SJCRH30 (cell line): ENCODE measurements around the gene CALU. TPM values are rescaled to one million over a fixed set of nuclear protein-coding genes. Genes with fewer than 3 reads are reported as not detected.

ENCODE experiments used
- DNase-seq, 2 experiments: peaks; one replicate each; pipeline ENCODE4 v3.0.0-alpha.2; 2015 to 2020
- H3K27ac ChIP-seq: fragments of 250-450 bp; sonication (Bioruptor Pico); 2 replicates; pipeline ENCODE4 v1.5.1; 2020; ENCODE audit warnings: mild to moderate bottlenecking, moderate library complexity
- H3K27me3 ChIP-seq: fragments of 250-450 bp; sonication (Bioruptor Pico); 2 replicates; pipeline ENCODE4 v1.5.1; 2020; ENCODE audit warnings: mild to moderate bottlenecking, moderate library complexity
- H3K36me3 ChIP-seq: fragments of 250-450 bp; sonication (Bioruptor Pico); 2 replicates; pipeline ENCODE4 v1.5.1; 2020; ENCODE audit warnings: mild to moderate bottlenecking, moderate library complexity
- H3K4me1 ChIP-seq: fragments of 250-450 bp; sonication (Bioruptor Pico); 2 replicates; pipeline ENCODE4 v1.5.1; 2020; ENCODE audit warnings: mild to moderate bottlenecking, moderate library complexity
- H3K4me3 ChIP-seq: fragments of 250-450 bp; sonication (Bioruptor Pico); 2 replicates; pipeline ENCODE4 v1.5.1; 2020; ENCODE audit warnings: mild to moderate bottlenecking, moderate library complexity
- H3K9me3 ChIP-seq: fragments of 250-450 bp; sonication (Bioruptor Pico); replicated peaks from 2 replicates; pipeline ENCODE4 v1.5.1; 2020; ENCODE audit warnings: mild to moderate bottlenecking, moderate library complexity
- total RNA-seq: library from RNA; depleted of rRNA; stranded (reverse); fragments of >200 nt; shearing (Covaris generic); gene quantifications from 2 replicates; pipeline ENCODE4 v1.2.3, GENCODE V29; 2014

Gene CALU
- total RNA-seq, 1 experiment from 2014 or later = 291 TPM

- Histone ChIP-seq H3K4me1 (no peaks in the 10 kb centered on the region), H3K9me3 (no peaks in the 10 kb centered on the region), H3K4me3 (no peak overlapping the region), H3K27me3 (no peaks in the 10 kb centered on the region), H3K36me3 (peaks cover 50% of the 10 kb centered on the region), H3K27ac (no peak overlapping the region)
- no peak for DNase-seq
These were observed 8.3 kb downstream of the CALU start for GRCh38 chr7:128747327-128748079.

- no peak for DNase-seq
- Histone ChIP-seq H3K9me3 (no peaks in the 10 kb centered on the region), H3K4me1 (no peaks in the 10 kb centered on the region), H3K36me3 (peaks cover 75% of the 10 kb centered on the region), H3K4me3 (no peak overlapping the region), H3K27me3 (no peaks in the 10 kb centered on the region), H3K27ac (no peak overlapping the region)
These were observed 13.1 kb downstream of the CALU start for GRCh38 chr7:128752251-128752650.

- Histone ChIP-seq H3K4me1 (no peaks in the 10 kb centered on the region), H3K9me3 (no peaks in the 10 kb centered on the region), H3K36me3 (peaks cover 76% of the 10 kb centered on the region), H3K4me3 (no peak overlapping the region), H3K27ac (no peak overlapping the region), H3K27me3 (no peaks in the 10 kb centered on the region)
- no peak for DNase-seq
These were observed 16.1 kb downstream of the CALU start for GRCh38 chr7:128755075-128755818.

- peaks cover 78% of the 10 kb centered on the region for H3K36me3 ChIP-seq
- H3K4me1 ChIP-seq = no peaks in the 10 kb centered on the region
- no peak overlapping the region for H3K4me3 ChIP-seq
- H3K27me3 ChIP-seq = no peaks in the 10 kb centered on the region
- no peak for DNase-seq
- H3K27ac ChIP-seq = no peak overlapping the region
- H3K9me3 ChIP-seq = no peaks in the 10 kb centered on the region
These were observed 16.8 kb downstream of the CALU start for GRCh38 chr7:128755819-128756476.

GRCh38 chr7:128757203-128757602 is 18.0 kb downstream of the CALU start:
- H3K27me3 ChIP-seq = no peaks in the 10 kb centered on the region
- DNase-seq = no peak
- H3K36me3 ChIP-seq = peaks cover 81% of the 10 kb centered on the region
- H3K9me3 ChIP-seq = no peaks in the 10 kb centered on the region
- H3K4me1 ChIP-seq = no peaks in the 10 kb centered on the region
- no peak overlapping the region for H3K27ac ChIP-seq
- no peak overlapping the region for H3K4me3 ChIP-seq

- no peak overlapping the region for H3K27ac ChIP-seq
- H3K4me1 ChIP-seq = no peaks in the 10 kb centered on the region
- DNase-seq = no peak
- peaks cover 86% of the 10 kb centered on the region for H3K36me3 ChIP-seq
- H3K4me3 ChIP-seq = no peak overlapping the region
- no peaks in the 10 kb centered on the region for H3K9me3 ChIP-seq
- no peaks in the 10 kb centered on the region for H3K27me3 ChIP-seq
These were observed 19.4 kb downstream of the CALU start for GRCh38 chr7:128758553-128758952.

GRCh38 chr7:128759242-128759641 is 20.1 kb downstream of the CALU start:
- no peaks in the 10 kb centered on the region for H3K27me3 ChIP-seq
- H3K27ac ChIP-seq = no peak overlapping the region
- DNase-seq = no peak
- H3K36me3 ChIP-seq = peaks cover 86% of the 10 kb centered on the region
- H3K9me3 ChIP-seq = no peaks in the 10 kb centered on the region
- no peak overlapping the region for H3K4me3 ChIP-seq
- no peaks in the 10 kb centered on the region for H3K4me1 ChIP-seq

GRCh38 chr7:128763541-128763940 is 24.4 kb downstream of the CALU start:
- Histone ChIP-seq H3K9me3 (no peaks in the 10 kb centered on the region), H3K27ac (no peak overlapping the region), H3K4me1 (no peaks in the 10 kb centered on the region), H3K4me3 (no peak overlapping the region), H3K27me3 (no peaks in the 10 kb centered on the region), H3K36me3 (peaks cover 85% of the 10 kb centered on the region)
- no peak for DNase-seq

- Histone ChIP-seq H3K4me1 (no peaks in the 10 kb centered on the region), H3K27ac (no peak overlapping the region), H3K4me3 (no peak overlapping the region), H3K36me3 (peaks cover 87% of the 10 kb centered on the region), H3K9me3 (no peaks in the 10 kb centered on the region), H3K27me3 (no peaks in the 10 kb centered on the region)
- no peak for DNase-seq
These were observed 28.4 kb downstream of the CALU start for GRCh38 chr7:128767475-128768110.

GRCh38 chr7:128770233-128770632 is 31.1 kb downstream of the CALU start:
- peaks cover 72% of the 10 kb centered on the region for H3K36me3 ChIP-seq

GRCh38 chr7:128773604-128774003 is 34.4 kb downstream of the CALU start:
- Histone ChIP-seq H3K4me3 (no peak overlapping the region), H3K4me1 (no peaks in the 10 kb centered on the region), H3K36me3 (peaks cover 46% of the 10 kb centered on the region), H3K27me3 (no peaks in the 10 kb centered on the region), H3K27ac (no peak overlapping the region), H3K9me3 (peaks cover 5% of the 10 kb centered on the region)
- no peak for DNase-seq

More at GRCh38 chr7:128770233-128770632, 31.1 kb downstream of the CALU start:
- Histone ChIP-seq H3K9me3 (no peaks in the 10 kb centered on the region), H3K4me3 (no peak overlapping the region), H3K4me1 (no peaks in the 10 kb centered on the region), H3K27ac (no peak overlapping the region), H3K27me3 (no peaks in the 10 kb centered on the region)
- DNase-seq = no peak

GRCh38 chr7:128774029-128774689 is 35.0 kb downstream of the CALU start:
- H3K27me3 ChIP-seq = no peaks in the 10 kb centered on the region
- no peak for DNase-seq
- no peak overlapping the region for H3K27ac ChIP-seq
- H3K4me1 ChIP-seq = no peaks in the 10 kb centered on the region
- H3K36me3 ChIP-seq = peaks cover 41% of the 10 kb centered on the region
- H3K9me3 ChIP-seq = peaks cover 5% of the 10 kb centered on the region
- no peak overlapping the region for H3K4me3 ChIP-seq

- no peaks in the 10 kb centered on the region for H3K4me1 ChIP-seq
- H3K27ac ChIP-seq = no peak overlapping the region
- no peak for DNase-seq
- no peak overlapping the region for H3K4me3 ChIP-seq
- peaks cover 34% of the 10 kb centered on the region for H3K36me3 ChIP-seq
- H3K27me3 ChIP-seq = no peaks in the 10 kb centered on the region
- H3K9me3 ChIP-seq = peaks cover 5% of the 10 kb centered on the region
These were observed 35.8 kb downstream of the CALU start for GRCh38 chr7:128774921-128775320.

- H3K4me3 ChIP-seq = no peak within 1 kb of the TSS
- peaks cover 5% of the 10 kb centered on the region for H3K9me3 ChIP-seq
- no peaks in the 10 kb centered on the region for H3K4me1 ChIP-seq
- H3K27me3 ChIP-seq = no peaks in the 10 kb centered on the region
- peaks cover 24% of the 10 kb centered on the region for H3K36me3 ChIP-seq
- no peak for DNase-seq
- no peak within 1 kb of the TSS for H3K27ac ChIP-seq
These were observed 36.8 kb downstream of the CALU start, which contains the start of gene OPN1SW for GRCh38 chr7:128775744-128776474. Gene OPN1SW (minus strand): TSS chr7:128775794. CDS start chr7:128775781, 13 bp downstream.
